Measurements from ENCODE around the gene PSAP.
"Not testable (repeated sequence)": the region's sequence is repeated elsewhere in the genome, so short reads cannot be mapped to it uniquely, and the experiment has no call there.

Gene PSAP

DNA sequence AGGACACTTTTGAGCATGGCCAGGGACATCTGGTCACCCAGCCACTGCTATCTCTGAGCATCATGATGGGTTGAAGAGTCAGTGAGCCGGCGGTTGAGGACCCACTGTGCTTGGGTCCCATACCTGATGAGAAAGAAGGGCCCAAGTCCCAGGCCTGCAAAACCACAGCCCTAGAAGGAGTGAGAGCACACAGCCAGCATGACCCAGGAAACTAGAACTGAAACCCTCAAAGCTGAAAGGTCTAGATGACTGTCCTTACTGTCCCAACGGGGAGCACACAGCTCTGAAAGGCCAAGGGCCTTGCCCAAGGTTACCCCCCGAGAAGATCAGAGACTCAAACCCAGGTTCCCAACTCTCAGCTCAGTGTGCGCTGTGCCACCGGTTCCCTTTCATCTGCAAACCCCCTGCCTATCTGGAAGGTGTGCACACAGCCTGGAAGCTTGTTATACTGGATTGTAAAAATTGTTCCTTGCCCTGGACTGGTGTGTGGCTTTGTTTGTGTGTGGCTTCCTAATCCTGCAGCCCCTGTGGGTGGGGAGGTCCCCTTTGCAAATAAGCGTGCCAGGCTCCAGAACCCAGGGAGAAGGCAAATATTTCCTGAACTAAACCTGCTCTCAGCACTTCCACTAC lies 22.6 kb upstream of the PSAP start:
- DNase-seq = no peak

DNA sequence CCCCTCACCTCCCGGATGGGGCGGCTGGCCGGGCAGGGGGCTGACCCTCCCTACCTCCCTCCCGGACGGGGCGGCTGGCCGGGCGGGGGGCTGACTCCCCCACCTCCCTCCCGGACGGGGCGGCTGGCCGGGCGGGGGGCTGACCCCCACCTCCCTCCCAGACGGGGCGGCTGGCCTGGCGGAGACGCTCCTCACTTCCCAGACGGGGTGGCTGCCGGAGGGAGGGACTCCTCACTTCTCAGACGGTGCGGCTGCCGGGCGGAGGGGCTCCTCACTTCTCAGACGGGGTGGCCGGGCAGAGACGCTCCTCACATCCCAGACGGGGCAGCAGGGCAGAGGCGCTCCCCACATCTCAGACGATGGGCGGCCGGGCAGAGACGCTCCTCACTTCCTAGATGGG lies 18.6 kb upstream of the PSAP start:
- DNase-seq = not testable (repeated sequence)

DNA sequence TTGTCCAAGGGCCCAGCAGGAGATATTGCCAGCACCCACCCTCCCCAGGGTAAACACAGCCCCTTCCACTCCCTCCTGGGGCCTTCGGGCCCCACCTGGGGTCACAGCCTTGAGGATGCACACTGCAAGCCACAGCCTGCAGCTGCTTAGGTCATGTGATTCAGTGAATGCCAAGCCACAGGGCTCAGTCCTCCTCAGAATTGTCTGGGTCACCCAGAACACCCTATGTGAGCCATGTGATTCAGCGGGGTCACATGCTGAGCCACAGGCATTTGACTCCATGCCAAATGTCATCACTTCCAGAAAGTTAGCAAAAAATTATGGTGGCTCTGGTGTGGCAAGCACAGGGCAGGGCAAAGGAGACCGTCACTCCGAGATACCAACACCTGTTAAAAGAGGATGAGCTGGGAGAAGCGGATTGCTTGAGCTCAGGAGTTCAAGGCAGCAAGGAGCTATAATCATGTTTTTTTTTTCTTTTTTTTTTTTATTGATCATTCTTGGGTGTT lies 17.2 kb upstream of the PSAP start:
- peak; percentile 18 to 23 for DNase-seq

DNA sequence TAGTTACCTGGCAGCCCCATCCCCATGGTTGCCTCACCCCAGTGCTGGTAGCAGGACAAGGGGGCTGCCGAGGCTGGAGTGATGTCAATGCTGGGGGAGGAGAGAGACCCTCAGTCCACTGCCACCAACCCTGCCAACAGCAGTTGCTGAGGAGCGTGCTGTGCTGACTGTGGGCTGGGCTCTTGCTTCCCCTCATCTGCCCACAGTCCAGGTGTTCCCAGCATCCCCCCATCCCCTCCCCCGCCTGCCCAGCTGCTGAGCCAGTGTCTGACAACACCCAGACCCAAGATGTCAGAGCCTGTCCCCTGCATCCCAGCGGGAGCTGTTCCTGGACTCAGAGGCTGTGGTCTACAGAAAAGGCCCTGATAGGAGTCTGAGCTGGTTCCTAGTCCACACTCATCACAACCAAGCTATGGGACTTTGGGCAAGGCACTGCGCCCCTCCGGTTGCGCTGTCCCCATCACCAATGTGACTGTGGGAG lies 14.6 kb upstream of the PSAP start:
- peak in 1 of 2 experiments; percentile 17 for DNase-seq

DNA sequence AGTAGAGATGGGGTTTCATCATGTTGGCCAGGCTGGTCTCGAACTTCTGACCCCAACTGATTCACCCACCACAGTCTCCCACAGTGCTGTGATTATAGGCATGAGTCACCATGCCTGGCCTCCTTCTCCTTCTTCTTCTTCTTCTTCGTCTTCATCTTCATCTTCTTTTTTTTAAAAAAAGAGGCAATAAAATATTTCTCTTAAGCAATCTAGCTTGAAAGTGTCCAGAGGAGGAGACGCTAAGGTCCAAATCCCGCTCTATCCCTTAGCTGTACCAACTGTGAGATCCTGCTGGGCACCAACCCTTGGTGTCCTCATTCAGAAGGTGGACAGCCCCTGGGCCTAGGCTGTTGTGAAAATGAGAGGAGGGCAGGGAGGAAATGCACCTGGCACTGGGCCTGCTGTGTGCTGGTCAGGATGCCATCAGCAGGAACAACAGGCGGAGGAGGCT lies 13.9 kb upstream of the PSAP start:
- DNase-seq = no peak

DNA sequence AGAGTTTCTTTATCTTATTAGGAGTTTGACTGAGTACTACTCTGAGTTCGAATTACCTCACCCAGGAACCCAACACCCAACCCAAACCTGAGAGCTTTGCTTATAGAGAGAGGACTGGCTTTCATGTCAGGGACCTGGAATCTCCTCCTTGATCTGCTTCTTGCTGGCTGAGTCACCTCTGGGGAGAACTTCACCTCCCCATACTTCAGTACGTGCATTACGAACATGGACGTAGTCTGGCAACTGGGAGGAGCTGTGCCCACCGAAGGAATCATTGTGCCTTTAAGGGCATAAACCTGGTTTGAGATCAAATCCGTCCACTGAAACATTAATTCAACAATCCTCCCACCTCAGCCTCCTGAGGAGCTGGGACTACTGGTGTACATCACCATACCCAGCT lies 12.2 kb upstream of the PSAP start:
- DNase-seq = no peak

DNA sequence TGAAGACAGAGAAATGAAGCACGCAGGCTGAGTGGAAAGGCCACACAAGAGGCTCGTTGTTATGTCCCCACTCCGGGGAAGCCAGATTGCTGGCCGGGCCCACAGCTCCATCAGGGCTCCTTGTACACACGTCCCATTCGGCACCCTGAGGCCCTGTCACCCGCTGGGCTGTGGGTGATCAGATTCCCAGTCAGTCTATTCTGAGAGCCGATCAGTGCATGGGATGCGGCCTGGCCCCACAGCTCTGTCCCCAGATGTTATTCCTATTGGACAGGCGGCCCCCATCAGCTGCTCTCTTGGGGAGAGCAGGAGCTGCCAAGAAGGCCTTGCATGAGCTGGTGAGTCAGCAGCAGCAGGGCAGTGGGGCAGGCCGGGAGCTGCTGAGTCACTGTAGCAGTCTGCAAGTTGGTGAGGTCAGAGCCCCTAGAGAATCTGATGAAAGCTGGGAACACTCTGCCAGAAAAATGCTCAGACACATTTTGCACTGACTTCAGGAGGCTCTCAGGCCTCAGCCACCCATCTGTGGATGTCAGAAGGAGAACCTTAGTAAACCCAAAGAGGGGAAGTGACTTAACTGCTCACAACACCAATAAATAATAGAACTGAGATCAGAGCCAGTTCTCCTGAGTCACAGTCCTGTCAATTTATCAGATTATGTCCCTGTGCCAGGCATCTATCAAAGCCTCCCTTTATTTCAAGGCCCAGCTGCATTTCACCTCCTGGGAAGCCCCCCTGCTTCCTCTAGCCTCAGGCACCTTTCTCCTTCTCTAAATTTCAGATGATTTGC lies 9.4 kb upstream of the PSAP start:
- peak in 1 of 2 experiments; percentile 62 for DNase-seq

DNA sequence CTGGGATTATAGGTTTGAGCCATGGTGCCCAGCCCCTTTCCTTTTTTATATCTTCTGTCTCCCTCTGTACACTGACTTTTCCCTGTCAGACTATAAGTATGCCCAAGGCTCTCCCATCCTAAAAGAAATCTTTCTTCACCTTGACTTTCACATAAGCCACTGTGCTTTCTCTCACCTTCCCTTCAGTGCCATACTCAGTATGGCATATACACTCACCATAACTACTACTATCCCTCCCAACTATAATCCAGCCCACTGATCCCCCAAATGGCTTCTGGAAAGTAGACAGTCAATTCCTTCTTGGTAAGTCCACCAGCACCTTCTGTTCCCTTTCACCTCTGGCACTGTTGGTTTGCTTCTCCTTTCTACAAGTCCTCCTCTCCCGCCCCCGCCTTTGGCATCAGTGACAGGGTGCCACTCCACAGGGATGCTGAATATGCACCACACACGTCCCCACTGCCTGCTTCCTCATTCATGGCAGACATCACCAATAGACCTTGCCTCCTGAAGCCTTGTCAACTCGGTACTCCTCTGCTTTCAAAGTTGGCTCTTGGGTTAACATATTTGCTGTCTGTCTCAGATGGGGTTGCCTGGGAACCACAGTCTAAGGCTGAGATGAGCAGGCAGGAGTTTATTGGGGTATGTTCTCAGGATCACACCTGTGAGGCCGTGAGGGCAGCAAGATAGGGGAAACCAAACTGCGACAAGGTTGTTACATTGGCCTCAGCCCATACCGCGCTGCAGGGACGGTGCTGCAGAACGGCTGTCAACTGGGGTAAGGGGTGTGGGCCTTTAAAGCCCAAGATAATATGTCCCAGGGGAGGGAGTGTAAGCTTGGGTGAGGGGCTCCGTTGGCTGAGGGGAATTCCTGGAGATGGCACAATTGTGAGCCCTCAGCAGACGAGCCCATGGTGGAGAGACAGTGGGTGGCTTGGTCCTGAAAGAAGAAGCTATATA lies 7.2 kb upstream of the PSAP start:
- no peak for DNase-seq

DNA sequence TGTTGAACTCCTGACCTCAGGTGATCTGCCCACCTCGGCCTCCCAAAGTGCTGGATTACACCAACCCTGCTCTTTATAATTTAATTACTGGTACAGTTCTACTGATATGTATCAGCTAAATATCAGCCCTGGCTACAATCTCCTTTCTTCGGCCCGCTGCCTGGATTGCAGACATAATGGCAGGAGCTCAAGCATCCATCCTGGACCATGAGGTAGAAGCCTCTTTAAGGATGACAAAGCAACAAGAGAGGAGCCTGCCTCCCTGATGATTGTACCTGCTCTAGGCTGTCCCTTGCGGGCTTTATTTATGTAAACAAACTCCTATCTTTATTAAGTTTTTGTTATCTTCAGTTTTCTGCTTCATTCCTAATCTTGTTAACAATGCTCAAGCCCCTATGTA lies 5.6 kb upstream of the PSAP start:
- no peak for DNase-seq

DNA sequence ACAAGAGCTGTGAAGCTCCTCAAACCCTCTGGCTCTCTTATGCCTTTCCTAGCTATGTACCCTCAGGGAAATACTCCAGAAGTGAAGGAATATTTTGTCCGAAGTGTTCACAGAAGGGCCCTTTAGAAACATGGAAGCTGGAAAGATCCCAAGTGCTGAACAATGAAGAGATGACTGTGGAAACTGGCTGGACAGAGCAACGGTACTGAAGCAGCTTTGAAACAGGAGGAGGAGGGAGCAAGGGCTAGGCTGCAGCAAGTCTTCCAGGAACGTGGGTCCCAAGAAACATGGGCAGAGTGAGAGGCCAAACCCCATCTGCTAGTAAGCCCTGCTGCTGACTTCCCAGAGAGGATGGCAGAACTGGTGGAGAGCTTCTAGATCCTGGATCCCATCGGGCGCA lies 3.0 kb upstream of the PSAP start:
- DNase-seq = peak in 1 of 2 experiments; percentile 25

DNA sequence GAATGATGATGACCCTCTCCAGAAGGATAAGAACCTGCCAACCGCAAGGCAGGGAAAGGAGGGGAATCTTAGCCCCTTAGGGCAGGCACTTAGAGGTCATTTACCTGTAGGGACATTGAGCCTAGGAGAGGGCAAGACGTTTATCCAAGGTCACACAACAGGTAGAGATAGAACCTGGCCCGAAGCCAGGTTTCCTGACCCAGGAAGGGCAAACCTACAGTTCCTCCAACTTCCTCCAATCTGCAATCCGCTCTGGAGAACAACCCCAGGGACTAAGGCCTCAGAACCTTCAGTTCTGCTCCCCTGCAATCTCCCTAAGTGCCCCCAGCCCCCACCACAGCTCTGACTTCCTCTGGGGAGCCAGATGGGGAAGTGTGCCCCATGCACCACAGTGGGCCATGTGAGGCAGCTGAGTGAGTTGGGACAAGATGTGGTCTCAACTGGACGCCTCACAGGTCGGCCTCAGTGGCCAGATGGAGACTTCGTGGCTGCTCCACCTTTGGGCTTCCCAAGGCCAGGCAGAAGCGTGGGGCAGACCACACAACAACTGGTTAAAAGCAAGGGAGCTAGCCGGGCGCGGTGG lies 1.4 kb upstream of the PSAP start:
- no peak for DNase-seq

DNA sequence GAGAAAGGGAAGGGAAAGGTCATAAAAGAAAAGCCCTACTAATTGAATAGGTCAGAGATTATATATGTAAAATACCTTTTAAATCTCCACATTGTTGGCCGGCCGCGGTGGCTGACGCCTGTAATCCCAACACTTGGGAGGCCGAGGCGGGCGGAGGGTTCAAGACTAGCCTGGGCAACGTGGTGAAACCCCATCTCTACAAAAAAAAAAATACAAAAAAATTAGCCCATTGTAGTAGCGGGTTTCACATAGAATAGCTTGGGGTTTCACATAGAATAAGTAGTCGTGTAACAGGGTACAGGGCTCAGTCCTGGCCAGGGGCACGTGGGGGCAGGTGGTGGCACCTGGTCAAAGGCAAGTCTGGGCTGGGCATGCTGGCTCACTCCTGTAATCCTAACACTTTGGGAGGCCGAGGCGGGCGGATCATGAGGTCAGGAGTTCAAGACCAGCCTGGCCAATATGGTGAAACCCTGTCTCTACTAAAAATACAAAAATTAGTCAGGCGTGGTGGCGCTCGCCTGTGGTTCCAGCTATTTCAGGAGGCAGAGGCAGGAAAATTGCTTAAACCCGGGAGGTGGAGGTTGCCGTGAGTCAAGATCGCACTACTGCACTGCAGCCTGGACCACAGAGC lies 529 bp upstream of the PSAP start:
- not testable (repeated sequence) for DNase-seq

DNA sequence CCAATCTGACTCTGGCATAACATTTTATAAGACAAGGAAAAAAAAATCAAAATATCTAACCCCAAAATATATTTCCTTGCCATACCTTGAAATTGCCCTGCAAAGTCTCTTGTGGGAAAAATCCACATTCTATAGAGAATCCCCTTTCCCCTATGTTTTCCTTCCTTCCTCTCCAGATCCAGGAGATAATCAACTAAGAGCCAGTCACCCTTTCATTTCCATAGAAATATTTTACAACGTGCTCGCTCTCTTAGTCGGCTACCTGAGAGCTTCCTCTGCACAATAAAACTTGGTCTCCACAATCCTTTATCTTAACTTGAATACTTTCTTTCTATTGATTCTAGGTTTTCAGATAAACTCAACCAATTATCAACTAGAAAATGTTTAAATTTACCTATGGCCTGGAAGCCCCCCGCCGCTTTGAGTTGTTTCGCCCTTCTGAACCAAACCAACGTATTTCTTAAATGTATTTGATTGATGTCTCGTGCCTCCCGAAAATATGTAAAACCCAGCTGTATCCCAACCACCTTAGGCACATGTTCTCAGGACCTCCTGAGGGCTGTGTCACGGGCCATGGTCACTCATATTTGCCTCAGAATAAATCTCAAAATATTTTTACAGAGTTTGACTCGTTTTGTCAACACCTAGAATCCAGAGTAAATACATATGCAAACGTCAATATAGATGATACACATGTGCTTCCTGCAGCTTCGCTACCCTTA lies 869 bp downstream of the PSAP start:
- DNase-seq = no peak

DNA sequence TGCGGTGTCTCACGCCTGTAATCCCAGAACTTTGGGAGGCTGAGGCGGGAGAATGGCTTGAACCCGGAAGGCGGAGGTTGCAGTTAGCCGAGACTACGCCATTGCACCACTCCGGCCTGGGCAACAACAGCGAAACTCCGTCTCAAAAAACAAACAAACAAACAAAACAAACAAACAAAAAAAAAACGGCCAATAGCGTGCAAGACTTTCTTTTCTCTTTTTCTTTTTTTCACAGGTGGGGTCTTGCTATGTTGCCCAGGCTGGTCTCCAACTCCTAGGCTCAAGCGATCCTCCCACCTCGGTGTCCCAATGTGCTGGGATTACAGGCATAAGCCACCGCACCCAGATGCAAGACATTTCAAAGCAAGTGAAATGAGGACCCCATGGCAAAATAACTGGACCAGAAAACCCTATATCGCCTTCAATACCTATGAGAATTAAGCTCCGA lies 1.6 kb downstream of the PSAP start:
- no peak for DNase-seq

DNA sequence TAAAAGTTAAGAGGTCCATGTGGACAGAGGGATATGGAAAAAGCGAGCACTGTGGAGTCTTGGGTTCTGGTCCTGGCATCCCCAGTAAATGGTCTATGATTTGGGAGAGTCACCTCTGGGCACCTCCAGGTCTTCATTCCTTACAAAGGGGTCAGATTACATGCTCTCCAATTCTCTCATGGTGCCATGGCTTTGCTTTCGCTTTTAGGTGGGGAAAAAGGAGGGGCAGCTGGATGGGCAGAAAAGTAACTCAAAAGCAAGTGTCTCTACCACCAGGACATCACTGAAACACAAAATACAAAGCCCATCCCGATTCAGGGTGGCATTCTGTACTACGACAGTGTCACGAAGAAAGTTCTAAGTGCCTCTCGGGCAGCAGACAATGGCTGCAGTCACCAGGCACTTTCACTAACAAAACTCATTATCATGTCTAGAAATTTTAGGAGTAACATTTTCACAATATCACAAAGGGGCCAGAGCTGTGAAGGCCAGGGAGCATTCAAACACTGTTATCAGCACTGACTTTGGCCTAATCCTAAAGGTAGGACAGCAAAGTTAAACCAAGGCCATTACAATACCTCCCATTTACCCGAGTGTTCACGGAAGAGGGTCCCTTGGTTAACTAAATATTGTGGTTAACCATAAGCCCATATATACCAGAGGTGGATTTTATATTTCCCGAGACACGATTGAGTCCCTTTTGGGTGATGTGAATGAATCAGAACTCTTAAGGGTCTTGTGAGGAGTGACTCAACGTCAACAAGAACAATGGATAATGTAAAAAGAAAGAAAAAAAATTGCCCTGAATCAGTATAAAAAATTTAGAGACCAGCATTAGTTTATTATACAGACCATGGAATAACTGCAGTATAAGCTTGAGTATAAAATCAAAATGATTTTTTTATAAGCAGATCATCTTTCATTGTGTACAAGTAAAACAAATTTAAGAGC lies 2.5 kb downstream of the PSAP start:
- no peak for DNase-seq

DNA sequence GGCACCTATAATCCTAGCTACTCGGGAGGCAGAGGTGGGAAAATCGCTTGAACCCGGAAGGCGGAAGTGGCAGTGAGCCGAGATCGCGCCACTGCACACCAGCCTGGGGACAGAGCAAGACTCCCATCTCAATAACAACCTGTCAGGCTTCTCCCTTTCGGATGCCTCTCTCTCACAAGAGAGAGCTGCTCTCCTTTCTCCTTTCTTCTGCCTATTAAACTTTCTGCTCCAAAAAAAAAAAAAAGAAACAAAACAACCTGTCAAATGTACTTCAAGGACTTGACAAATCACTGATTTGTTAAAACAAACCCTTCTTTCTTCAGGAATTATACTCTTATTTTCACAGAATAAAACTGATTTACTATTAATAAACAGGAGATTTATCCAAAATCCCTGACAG lies 3.6 kb downstream of the PSAP start:
- no peak for DNase-seq

DNA sequence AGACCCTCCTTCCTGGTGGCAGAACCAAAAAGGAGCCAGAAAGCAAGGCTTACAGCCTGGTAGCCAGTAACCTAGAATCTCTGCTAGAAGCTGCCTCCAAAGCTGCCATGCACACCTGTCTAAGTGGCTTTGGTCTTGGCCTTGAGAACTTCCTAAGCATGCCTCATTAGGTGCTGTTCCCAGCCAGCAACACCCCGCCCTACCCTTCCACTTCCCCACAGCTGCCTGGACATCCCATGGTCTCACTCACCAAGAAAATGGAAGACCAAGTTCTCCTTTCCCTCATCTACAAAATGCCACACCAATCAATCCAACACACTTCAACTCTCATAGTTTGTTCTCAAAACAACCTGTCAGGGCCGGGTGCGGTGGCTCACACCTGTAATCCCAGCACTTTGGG lies 4.2 kb downstream of the PSAP start:
- no peak for DNase-seq

DNA sequence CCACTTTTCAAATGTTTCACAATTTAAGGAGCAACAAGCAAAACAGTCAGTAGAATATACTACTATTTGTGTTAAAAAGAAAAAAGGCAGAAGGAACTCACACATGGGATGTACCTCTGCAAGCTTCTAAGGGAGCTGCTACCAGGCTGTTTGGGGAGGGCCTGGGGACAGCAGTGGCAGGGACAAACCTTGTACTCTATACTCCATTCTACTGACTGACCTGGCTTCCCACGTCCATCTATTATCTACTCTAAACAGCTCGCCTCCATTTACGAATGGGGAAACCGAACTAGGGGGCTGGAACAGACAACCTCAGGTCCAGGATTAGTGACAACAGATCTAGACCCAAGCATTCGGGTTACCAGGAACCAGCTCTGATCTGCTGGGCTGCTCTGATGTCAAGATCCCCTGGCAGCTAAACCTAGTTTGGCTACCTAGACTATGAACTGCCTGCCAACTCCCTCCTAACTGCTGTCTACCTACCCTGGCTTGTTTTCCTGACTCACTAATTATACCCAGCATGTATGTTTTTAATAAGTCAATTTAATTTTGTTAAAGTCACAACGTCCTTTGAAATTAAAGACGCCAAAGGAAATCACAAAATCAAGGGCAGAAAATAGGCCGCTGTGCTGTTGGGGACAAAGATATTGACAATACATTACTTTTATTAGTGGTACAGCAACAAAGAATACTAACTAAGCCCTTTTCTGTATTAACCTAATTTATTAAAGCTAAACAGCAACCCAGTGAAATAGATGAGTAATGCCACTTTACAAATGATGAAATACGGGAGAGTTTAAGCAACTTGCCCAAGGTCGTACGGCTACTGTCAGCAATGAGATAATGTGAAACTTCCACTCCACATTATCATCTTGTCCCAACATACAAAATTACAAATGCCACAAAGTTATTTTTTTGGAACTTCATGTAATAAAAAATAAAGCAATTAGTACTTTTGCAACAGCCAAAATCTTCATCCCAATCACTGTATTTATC lies 5.3 kb downstream of the PSAP start:
- no peak for DNase-seq

DNA sequence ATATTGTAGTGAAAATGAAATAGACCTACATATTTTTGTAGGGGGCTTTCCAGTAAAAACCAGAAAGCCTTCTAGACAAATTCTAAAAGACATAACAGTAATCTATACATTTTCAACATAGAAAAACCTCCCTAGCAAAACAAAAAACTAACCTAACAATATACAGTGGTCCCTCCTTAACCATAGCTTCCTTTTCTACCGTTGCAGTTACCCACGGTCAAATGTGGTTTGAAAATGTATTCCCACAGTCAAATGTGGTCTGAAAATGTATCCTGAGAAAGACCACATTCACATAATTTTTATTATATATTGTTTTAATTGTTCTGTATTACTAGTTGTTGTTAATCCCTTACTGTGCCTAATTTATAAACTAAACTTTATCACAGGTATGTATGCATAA lies 6.4 kb downstream of the PSAP start:
- DNase-seq = no peak

Data from NCI-H524 (cell line).